ENCODE measurements around the gene HDAC9.
A peak's percentile ranks its signal among the peaks of the same experiment; 100 is the strongest.

HDAC9 gene

DNA sequence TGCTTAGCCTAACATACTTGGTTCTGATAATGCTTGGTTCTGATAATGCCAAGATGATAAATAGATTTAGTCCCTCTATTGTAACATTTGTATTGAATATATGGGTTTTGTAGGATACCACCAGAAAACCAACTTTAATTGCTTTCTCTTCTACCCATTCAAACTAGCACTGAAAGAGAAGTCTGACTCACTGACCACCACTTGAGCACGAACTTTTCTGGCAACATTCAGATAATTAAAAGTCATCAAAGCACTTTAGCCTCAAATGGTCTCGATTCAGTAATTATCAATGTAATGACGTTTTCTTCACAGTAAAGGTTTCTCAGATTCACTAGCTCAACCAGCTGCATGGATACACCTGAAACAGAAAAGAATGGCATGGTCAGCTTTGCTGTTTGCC is 63.0 kb downstream of the HDAC9 start:
- no peak for DNase-seq

DNA sequence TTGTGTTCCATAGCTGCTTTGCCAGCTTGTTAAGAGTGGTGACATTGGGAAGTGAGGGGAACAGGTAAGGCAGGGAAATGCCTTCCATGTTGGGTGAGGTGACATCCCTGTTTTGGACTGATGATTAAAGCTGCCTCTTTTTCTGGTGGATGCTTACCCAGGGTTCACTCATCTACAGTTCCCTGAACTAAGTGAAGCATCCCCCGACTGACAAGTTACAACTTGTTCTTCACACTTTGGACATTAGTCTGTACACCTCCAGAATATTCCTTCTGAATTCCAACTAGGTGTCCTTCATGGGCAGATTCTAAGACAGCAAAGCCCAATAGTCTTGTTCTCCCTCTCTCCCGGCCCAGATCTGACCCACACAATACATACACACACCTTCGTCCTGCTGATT is 63.4 kb downstream of the HDAC9 start:
- no peak for DNase-seq

DNA sequence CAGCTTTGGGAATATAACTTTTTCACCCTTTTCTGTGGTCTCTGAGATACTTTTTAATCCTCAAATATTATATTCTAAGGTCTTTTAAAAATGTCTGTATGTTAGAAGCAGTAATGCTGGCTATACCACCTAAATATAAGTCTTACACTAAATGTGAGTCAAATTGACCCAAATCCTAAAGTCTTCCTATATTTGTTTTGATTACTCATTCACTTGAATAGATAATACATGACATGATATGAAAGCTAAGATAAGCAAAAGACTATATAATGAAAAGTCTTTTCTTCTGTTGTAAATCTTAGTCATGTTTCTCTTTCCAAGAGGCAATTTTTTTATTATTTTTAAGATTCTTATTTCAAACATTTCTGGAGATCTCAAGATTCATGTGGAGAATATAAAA is 64.2 kb downstream of the HDAC9 start:
- DNase-seq: no peak

- DNase-seq: no peak
These were observed 69.2 kb downstream of the HDAC9 start for GRCh38 chr7:18564779-18565178.

GRCh38 chr7:18565337-18565736 is 69.8 kb downstream of the HDAC9 start:
- DNase-seq: no peak

DNA sequence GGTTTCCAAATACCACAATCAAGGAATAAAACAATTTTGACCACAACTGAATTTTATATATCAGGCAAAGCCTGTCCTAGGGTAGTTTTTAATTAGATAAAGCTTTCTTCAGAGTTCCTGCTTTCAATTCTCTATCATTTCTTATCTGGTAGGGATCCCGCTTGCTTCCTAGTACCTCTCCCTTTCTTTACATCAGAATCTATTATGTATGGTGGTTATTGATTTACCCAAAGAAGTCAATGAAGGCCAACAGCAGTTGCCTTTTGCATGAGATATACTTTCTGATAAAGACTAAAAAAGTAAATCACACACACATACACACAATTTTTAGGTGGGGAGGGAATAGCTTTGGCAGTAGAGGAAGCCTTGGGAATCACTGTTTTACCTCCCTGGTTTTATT is 70.7 kb downstream of the HDAC9 start:
- no peak for DNase-seq

- DNase-seq: peak in 1 of 2 donors; percentile 54
These were observed 71.3 kb downstream of the HDAC9 start for GRCh38 chr7:18566829-18567228.

- no peak for DNase-seq
These were observed 74.9 kb downstream of the HDAC9 start for GRCh38 chr7:18570441-18570840.

- no peak for DNase-seq
These were observed 75.4 kb downstream of the HDAC9 start for GRCh38 chr7:18570890-18571478.

- DNase-seq: no peak
These were observed 76.6 kb downstream of the HDAC9 start for GRCh38 chr7:18572154-18572553.

GRCh38 chr7:18572885-18573284 is 77.3 kb downstream of the HDAC9 start:
- no peak for DNase-seq

- DNase-seq: peak in 1 of 2 donors; percentile 24
These were observed 78.1 kb downstream of the HDAC9 start for GRCh38 chr7:18573410-18574234.

DNA sequence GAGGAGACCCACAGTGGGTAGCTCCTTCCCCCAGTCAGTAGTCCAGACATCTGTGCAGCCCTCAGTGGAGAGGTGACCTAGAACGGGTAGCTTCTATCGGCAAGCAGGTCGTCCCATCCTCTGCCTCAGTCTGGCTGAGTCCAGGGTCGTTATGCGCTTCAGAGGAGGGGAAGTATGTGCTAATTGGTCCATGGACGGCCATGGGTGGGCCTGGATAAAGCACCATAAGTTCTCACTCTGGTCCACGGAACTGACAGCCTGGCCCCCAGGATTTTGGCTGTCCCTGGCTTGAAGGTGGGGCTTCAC is 78.6 kb downstream of the HDAC9 start:
- DNase-seq: no peak

- no peak for DNase-seq
These were observed 79.1 kb downstream of the HDAC9 start for GRCh38 chr7:18574676-18575075.

GRCh38 chr7:18575622-18576572 is 80.3 kb downstream of the HDAC9 start:
- DNase-seq: no peak

GRCh38 chr7:18577096-18577771 is 81.7 kb downstream of the HDAC9 start:
- no peak for DNase-seq

DNA sequence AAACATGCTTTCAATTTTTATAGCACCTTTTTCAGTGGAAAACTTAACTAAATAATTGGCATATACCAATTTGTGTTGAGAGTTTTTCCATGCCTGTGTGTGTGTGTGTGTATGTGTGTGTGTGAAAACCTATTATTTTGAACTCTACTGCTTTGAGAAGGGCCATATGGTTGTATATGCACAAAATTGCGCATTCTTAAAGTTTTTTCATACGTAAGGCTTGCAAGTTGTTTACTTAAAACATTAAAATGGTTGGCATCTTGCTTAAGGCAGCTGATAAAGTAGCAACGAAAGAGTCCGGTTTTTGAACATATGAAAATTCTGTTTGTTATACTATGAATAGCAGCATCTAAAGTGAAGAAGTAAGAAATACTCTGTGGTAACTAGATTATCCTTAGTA is 84.1 kb downstream of the HDAC9 start:
- DNase-seq: no peak

- DNase-seq: no peak
These were observed 85.4 kb downstream of the HDAC9 start for GRCh38 chr7:18580950-18581349.

DNA sequence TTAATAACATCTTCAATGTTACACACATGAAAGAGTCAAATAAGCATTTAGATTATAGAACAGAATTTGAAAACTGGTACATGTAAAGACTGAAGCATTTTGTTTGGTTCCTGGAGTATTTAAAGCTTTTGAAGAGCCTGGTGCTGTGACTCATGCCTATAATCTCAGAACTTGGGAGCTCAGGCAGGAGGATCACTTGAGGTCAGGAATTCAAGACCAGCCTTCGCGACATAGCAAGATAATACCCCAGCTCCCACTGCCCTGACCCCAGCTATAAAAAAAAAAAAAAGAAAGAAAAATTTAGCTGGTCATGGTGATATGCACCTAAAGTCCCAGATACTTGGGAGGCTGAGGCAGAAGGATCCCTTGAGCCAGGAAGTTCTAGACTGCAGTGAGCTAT is 87.8 kb downstream of the HDAC9 start:
- no peak for DNase-seq

GRCh38 chr7:18590241-18590640 is 94.7 kb downstream of the HDAC9 start:
- no peak for DNase-seq

DNA sequence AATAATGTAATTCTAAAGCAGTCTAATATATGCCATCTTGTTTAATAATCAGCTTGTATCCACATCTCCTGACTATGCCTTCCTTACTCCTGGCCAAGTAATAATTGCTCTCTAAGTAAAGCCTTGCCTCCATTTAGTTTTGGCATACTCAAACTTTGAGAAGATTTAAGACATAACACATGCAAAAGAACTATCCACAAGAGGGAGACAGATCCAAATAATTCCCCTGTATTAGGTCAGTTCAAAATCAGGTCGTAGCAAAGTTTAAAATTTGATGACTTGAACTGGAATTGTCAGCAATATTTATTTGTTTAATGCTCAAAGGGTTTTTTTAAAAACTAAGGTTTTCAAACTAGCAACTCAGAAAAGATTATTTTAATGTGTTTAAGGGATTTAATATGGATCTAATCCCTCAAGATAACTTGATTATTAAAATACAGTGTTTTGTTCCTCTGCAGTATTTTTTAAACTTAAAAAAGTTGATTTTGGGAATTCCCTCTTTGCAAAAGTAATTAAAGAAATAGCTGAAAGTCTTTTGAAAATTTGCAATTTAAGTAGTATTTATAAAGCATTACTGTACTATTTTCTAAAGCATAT is 95.3 kb downstream of the HDAC9 start:
- peak in 1 of 2 donors; percentile 11 for DNase-seq

GRCh38 chr7:18593602-18594279 is 98.2 kb downstream of the HDAC9 start:
- DNase-seq: no peak
